Measurements from ENCODE around the gene MATK. TPM values are rescaled to one million over a fixed set of nuclear protein-coding genes. Genes with fewer than 3 reads are reported as not detected.

MATK gene
- total and polyA plus RNA-seq, 10 of the 15 experiments (the other 5 are each of a cell fraction or from before 2014, with no cell fraction given) = 0.24 to 2.2 (median 1.1) TPM; not detected in 2

DNA sequence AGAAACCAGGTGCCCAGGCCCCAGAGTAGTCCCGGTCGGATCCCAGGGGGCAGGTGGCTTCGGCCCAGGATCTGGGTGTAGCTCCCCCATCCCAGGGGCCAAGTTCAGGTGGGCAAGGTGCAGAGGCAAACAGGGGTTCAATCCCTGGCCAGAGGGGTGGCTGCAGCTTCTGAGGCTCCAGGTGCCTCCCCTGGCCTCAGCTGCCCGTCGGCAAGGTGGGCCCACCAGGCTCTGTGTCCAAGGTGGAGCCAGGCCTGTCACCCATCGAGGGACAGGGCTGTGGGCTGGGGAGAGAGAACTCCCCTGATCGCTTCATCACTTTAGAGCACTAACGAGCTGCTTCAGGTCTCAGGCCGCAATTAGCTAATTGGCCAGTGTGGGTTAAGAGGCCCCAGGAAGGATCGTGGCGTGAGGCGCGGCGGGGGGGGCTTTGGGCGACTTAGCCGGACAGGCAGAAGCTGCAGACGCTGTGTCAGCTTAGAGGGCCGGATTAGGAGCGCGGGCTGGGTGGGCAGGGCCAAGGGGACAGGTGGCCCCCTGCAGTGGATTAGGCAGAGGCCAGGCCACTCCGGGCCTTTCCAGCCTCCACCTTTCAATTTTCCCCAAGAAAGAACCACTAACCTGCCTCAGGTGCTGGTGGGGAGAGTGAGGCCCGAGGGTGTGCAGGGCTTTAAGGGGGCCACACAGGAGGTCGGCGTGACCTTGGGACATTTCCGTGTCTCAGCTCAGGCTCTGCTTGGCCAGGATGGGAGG lies 11.4 kb downstream of the MATK start:
- BruUV-seq (replicated peaks) = no TSS peak
- RAD21 ChIA-PET (ENCODE audit: unreplicated experiment) = no interaction called here
- no peak for ATAC-seq
- in situ Hi-C loops (cut with MboI) = no loop called here
- Histone ChIP-seq H2AFZ (ENCODE audit: control insufficient read depth, low read depth, low read length) (no peak overlapping the region), H3K9me3 (replicated peaks; ENCODE audit: control insufficient read depth, insufficient read depth, low read length) (no peaks in the 10 kb centered on the region; the same call in 2 of the 3 replicates), H3K4me1 (ENCODE audit: control insufficient read depth, insufficient read depth, low read length) (no peaks in the 10 kb centered on the region), H3K9ac (ENCODE audit: control insufficient read depth, insufficient read depth, low read length) (no peak overlapping the region), H3K79me2 (ENCODE audit: control insufficient read depth, insufficient read depth, low read length) (no peaks in the 10 kb centered on the region), H3K4me2 (ENCODE audit: control insufficient read depth, insufficient read depth) (no peak overlapping the region), H3K27ac (ENCODE audit: control insufficient read depth, insufficient read depth) (no peak overlapping the region), H3K27me3 (replicated peaks in 1 of 2; ENCODE audit: control insufficient read depth in 2 of 2, insufficient read depth in 2 of 2, low read length in 1 of 2) (no peaks in the 10 kb centered on the region), H4K20me1 (ENCODE audit: control insufficient read depth, insufficient read depth) (no peaks in the 10 kb centered on the region), H3K36me3 (ENCODE audit: control insufficient read depth in 2 of 2, insufficient read depth in 2 of 2, low read length in 1 of 2) (no peaks in the 10 kb centered on the region), H3K4me3 (no peak overlapping the region)
- no peak for DNase-seq (ENCODE audit: low read depth, low spot score)
- FAIRE-seq = no peak
- WGBS (ENCODE audit: insufficient coverage, insufficient replicate concordance, low lambda C conversion rate, missing lambda C conversion rate) = 48% methylated on average over 25 of the region's 25 CpGs
- POLR2A ChIA-PET = interaction anchor here (0.8 kb wide), 1 partner anchor 11 kb away, joined by 3 read pairs; no protein-coding TSS in a partner anchor
- intact Hi-C loops (cut with micrococcal nuclease; ENCODE audit: unreplicated experiment) = no loop called here
- TF ChIP-seq RAD51 (IDR thresholded peaks at IDR 0.05) (no peak), LARP7 (IDR thresholded peaks at IDR 0.05) (no peak), SRF (IDR thresholded peaks at IDR 0.05; ENCODE audit: low read depth in 2 of 2, low read length in 2 of 2) (no peak), MYC (IDR thresholded peaks at IDR 0.05; ENCODE audit: insufficient read depth, insufficient read length, insufficient replicate concordance, low read length, severe bottlenecking) (no peak), BRCA1 (IDR thresholded peaks at IDR 0.05; ENCODE audit: low read depth, low read length) (no peak), PAX8 (IDR thresholded peaks at IDR 0.05) (no peak), CHD4 (IDR thresholded peaks at IDR 0.05) (no peak), ZNF24 (IDR thresholded peaks at IDR 0.05) (no peak), PML (IDR thresholded peaks at IDR 0.05; ENCODE audit: low read length) (no peak), BCL3 (IDR thresholded peaks at IDR 0.05; ENCODE audit: borderline replicate concordance, insufficient read depth, low read depth, low read length, poor library complexity, severe bottlenecking) (no peak), CBX3 (IDR thresholded peaks at IDR 0.05; ENCODE audit: borderline replicate concordance, low read depth) (no peak), NRF1 (conservative IDR thresholded peaks at IDR 0.05; ENCODE audit: low read depth, low read length) (no peak), ZNF274 (IDR thresholded peaks at IDR 0.05; ENCODE audit: insufficient read depth, insufficient read length) (no peak), ZSCAN29 (IDR thresholded peaks at IDR 0.05) (no peak), JUND (IDR thresholded peaks at IDR 0.05; ENCODE audit: low read depth, low read length) (no peak), SIN3A (IDR thresholded peaks at IDR 0.05; ENCODE audit: low read depth, low read length) (no peak), MXI1 (IDR thresholded peaks at IDR 0.05; ENCODE audit: low read depth, low read length) (no peak)
- TF ChIP-seq, protein P1, sequence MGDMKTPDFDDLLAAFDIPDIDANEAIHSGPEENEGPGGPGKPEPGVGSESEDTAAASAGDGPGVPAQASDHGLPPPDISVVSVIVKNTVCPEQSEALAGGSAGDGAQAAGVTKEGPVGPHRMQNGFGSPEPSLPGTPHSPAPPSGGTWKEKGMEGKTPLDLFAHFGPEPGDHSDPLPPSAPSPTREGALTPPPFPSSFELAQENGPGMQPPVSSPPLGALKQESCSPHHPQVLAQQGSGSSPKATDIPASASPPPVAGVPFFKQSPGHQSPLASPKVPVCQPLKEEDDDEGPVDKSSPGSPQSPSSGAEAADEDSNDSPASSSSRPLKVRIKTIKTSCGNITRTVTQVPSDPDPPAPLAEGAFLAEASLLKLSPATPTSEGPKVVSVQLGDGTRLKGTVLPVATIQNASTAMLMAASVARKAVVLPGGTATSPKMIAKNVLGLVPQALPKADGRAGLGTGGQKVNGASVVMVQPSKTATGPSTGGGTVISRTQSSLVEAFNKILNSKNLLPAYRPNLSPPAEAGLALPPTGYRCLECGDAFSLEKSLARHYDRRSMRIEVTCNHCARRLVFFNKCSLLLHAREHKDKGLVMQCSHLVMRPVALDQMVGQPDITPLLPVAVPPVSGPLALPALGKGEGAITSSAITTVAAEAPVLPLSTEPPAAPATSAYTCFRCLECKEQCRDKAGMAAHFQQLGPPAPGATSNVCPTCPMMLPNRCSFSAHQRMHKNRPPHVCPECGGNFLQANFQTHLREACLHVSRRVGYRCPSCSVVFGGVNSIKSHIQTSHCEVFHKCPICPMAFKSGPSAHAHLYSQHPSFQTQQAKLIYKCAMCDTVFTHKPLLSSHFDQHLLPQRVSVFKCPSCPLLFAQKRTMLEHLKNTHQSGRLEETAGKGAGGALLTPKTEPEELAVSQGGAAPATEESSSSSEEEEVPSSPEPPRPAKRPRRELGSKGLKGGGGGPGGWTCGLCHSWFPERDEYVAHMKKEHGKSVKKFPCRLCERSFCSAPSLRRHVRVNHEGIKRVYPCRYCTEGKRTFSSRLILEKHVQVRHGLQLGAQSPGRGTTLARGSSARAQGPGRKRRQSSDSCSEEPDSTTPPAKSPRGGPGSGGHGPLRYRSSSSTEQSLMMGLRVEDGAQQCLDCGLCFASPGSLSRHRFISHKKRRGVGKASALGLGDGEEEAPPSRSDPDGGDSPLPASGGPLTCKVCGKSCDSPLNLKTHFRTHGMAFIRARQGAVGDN (IDR thresholded peaks at IDR 0.05) = no peak
- SMC1A ChIA-PET (ENCODE audit: uncharacterized antibody, unreplicated experiment) = no interaction called here
- CTCF ChIA-PET = no interaction called here

Measured in GM12878 (cell line).